ENCODE results near the gene SP4. TPM values are rescaled to one million over a fixed set of nuclear protein-coding genes. Genes with fewer than 3 reads are reported as not detected.

Gene SP4
- total RNA-seq, 3 donors from 2014 or later, result 3.8 to 6.7 (median 6.0) TPM

DNA sequence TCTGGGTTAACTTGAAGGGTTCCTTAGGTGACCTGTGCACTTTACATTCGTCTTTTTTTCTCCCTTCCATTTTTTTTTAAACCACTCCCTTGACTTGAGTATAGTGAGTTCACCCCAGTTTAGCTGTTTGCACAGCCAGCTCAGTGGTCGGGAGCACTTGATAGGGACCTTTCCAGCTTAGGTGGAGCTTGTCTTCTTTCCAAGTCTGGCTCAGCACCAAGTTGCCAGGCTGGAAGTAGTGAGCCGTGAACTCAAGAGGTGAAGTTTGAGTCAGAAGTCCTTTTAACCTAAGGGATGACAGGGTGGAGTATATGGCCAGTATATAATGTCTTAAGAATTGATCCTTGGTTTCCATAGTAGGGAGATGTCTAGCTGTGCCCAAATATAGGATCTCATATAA is 122.2 kb downstream of the SP4 start:
- Histone ChIP-seq H3K9me3 (no peaks in the 10 kb centered on the region), H3K4me1 (ENCODE audit: low read depth) (no peaks in the 10 kb centered on the region), H3K36me3 (ENCODE audit: low read depth) (no peaks in the 10 kb centered on the region), H3K4me3 (no peak overlapping the region)
- ATAC-seq, result no peak
- intact Hi-C loops (cut with DNase I, micrococcal nuclease), result no loop called here
- TF ChIP-seq, protein P1, sequence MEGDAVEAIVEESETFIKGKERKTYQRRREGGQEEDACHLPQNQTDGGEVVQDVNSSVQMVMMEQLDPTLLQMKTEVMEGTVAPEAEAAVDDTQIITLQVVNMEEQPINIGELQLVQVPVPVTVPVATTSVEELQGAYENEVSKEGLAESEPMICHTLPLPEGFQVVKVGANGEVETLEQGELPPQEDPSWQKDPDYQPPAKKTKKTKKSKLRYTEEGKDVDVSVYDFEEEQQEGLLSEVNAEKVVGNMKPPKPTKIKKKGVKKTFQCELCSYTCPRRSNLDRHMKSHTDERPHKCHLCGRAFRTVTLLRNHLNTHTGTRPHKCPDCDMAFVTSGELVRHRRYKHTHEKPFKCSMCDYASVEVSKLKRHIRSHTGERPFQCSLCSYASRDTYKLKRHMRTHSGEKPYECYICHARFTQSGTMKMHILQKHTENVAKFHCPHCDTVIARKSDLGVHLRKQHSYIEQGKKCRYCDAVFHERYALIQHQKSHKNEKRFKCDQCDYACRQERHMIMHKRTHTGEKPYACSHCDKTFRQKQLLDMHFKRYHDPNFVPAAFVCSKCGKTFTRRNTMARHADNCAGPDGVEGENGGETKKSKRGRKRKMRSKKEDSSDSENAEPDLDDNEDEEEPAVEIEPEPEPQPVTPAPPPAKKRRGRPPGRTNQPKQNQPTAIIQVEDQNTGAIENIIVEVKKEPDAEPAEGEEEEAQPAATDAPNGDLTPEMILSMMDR (IDR thresholded peaks at IDR 0.05), result no peak
- no peak for DNase-seq

DNA sequence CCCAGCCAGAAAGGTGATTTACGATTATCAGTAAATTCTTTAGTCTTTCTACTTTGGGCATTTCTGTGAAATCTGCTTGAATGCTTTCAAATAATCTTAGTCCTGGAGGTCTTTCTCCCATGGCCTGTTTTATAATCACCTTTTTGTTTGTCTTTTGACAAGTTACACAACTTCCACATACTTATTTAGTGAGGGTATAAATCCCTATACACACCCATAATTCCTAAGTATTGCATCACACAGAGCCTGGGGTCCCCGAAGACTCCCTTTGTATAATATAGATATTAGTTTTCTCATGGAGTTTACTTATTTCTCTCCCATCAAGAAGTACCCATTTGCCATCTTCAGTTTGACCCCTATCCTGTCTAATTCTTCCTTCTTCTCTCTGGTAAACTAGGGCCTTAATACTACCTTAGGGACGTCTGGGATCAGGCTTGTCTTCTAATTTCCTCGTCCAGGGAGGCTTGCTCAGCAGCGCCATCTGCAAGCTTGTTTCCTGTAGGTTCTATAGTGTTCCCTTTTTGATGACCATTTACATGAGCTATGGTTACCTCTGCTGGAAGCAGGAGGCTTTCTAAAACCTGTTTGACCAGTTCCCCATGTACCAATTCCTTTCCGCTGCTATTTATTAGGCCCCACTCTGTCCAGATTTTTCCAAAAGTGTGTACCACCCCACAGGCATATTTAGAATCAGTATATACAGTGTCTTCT is 123.1 kb downstream of the SP4 start:
- ATAC-seq, result no peak
- TF ChIP-seq, protein P1 (IDR thresholded peaks at IDR 0.05), result no peak
- Histone ChIP-seq H3K4me3 (no peak overlapping the region), H3K36me3 (ENCODE audit: low read depth) (no peaks in the 10 kb centered on the region), H3K9me3 (no peaks in the 10 kb centered on the region), H3K4me1 (ENCODE audit: low read depth) (no peaks in the 10 kb centered on the region)
- DNase-seq, result no peak
- intact Hi-C loops (cut with DNase I, micrococcal nuclease), result no loop called here

DNA sequence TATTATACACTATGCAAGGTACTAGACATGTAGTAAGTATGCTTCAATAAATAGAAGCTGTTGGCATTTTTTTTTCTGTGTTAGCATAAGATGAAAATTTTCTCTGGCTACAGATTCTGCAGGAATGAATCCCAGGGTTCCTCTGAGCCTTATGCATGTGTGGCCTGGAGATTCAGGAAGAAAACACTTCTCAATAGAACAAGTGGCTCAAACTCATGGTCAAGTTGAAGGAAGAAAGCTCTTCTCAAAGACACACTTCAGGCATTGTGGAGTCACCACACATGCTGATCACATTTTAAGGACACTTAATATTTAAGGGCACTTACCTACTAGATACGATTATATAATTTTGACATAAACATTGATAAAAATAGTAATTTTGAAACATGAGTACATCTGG is 134.5 kb downstream of the SP4 start:
- Histone ChIP-seq H3K9me3 (no peaks in the 10 kb centered on the region), H3K4me1 (ENCODE audit: low read depth) (no peaks in the 10 kb centered on the region), H3K4me3 (no peak overlapping the region), H3K36me3 (ENCODE audit: low read depth) (no peaks in the 10 kb centered on the region)
- ATAC-seq (no peak), DNase-seq (no peak)
- intact Hi-C loops (cut with DNase I, micrococcal nuclease), result no loop called here
- TF ChIP-seq, protein P1 (IDR thresholded peaks at IDR 0.05), result no peak

Small RNAs within 50 kb of the gene (microRNA-seq; reads per million reads assigned to microRNA genes)
- gene MIR1183, result not detected

Other genes with a start within 250 kb of the SP4 start
- gene DNAH11, start 115.0 kb downstream of the SP4 start, total RNA-seq, result under 1 TPM; 0.02 to 0.47 (median 0.03) TPM

Measured in mucosa of descending colon (tissue), 3 donors.